ENCODE measurements around the gene SPTAN1. TPM values are rescaled to one million over a fixed set of nuclear protein-coding genes. Genes with fewer than 3 reads are reported as not detected.

Gene SPTAN1
- total RNA-seq, 4 donors from 2014 or later = 223 to 390 (median 286) TPM

GRCh38 chr9:128633601-128634000 lies 81.2 kb downstream of the SPTAN1 start:
- Histone ChIP-seq H3K4me1 (peaks cover 3 to 42% (median 23%) of the 10 kb centered on the region in 3 donors), H3K27ac (peak overlapping the region in 3 of 4 donors; percentile 31 to 95 (median 89))
- 72 to 91% methylated on average over 8 to 10 of the region's 11 CpGs for WGBS, 2 donors (ENCODE audit: low coverage in 1 of 2)

GRCh38 chr9:128634111-128634510 lies 81.7 kb downstream of the SPTAN1 start:
- peaks cover 0 to 63% of the 10 kb centered on the region in 2 donors for H3K36me3 ChIP-seq
- H3K27me3 ChIP-seq = no peaks in the 10 kb centered on the region
- TF ChIP-seq POLR2AphosphoS5 (IDR thresholded peaks at IDR 0.05) = no peak
- TF ChIP-seq, protein P1, sequence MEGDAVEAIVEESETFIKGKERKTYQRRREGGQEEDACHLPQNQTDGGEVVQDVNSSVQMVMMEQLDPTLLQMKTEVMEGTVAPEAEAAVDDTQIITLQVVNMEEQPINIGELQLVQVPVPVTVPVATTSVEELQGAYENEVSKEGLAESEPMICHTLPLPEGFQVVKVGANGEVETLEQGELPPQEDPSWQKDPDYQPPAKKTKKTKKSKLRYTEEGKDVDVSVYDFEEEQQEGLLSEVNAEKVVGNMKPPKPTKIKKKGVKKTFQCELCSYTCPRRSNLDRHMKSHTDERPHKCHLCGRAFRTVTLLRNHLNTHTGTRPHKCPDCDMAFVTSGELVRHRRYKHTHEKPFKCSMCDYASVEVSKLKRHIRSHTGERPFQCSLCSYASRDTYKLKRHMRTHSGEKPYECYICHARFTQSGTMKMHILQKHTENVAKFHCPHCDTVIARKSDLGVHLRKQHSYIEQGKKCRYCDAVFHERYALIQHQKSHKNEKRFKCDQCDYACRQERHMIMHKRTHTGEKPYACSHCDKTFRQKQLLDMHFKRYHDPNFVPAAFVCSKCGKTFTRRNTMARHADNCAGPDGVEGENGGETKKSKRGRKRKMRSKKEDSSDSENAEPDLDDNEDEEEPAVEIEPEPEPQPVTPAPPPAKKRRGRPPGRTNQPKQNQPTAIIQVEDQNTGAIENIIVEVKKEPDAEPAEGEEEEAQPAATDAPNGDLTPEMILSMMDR (IDR thresholded peaks at IDR 0.05) = no peak
- TF ChIP-seq EP300 (IDR thresholded peaks at IDR 0.05) = no peak
- TF ChIP-seq POLR2A (IDR thresholded peaks at IDR 0.05) = no peak
- 80% methylated on average over 1 of the region's 10 CpGs; no CpG with 5 or more reads in 1 of the 2 donors for WGBS, 2 donors (ENCODE audit: low coverage in 1 of 2)
- H3K4me3 ChIP-seq = no peak overlapping the region
- peaks cover 3 to 37% (median 20%) of the 10 kb centered on the region in 3 donors for H3K4me1 ChIP-seq
- peak overlapping the region in 3 of 4 donors; percentile 89 to 95 (median 91) for H3K27ac ChIP-seq
- no peak for ATAC-seq
- no peaks in the 10 kb centered on the region for H3K9me3 ChIP-seq

More at GRCh38 chr9:128633601-128634000, 81.2 kb downstream of the SPTAN1 start:
- no peak for ATAC-seq
- Histone ChIP-seq H3K36me3 (peaks cover 0 to 63% of the 10 kb centered on the region in 2 donors), H3K27me3 (no peaks in the 10 kb centered on the region), H3K4me3 (no peak overlapping the region), H3K9me3 (no peaks in the 10 kb centered on the region)
- TF ChIP-seq POLR2AphosphoS5 (IDR thresholded peaks at IDR 0.05) (no peak), EP300 (IDR thresholded peaks at IDR 0.05) (no peak), POLR2A (IDR thresholded peaks at IDR 0.05) (no peak)
- TF ChIP-seq, protein P1 (IDR thresholded peaks at IDR 0.05) = no peak

GRCh38 chr9:128634651-128635262 lies 82.4 kb downstream of the SPTAN1 start:
- peak overlapping the region; percentile 11 to 95 (median 90) for H3K27ac ChIP-seq
- peak overlapping the region in 1 of 2 donors; percentile 4 for H3K4me3 ChIP-seq
- ATAC-seq = no peak

GRCh38 chr9:128635266-128636023 lies 83.1 kb downstream of the SPTAN1 start:
- peak; percentile 62 for TF ChIP-seq POLR2AphosphoS5 (IDR thresholded peaks at IDR 0.05)
- TF ChIP-seq, protein P1 (IDR thresholded peaks at IDR 0.05) = peak in 3 of 4 experiments; percentile 64 to 89 (median 73)
- no peak for TF ChIP-seq POLR2A (IDR thresholded peaks at IDR 0.05)
- H3K36me3 ChIP-seq = peaks cover 0 to 63% of the 10 kb centered on the region in 2 donors
- H3K4me3 ChIP-seq = peak overlapping the region in 1 of 2 donors; percentile 4
- H3K4me1 ChIP-seq = peaks cover 3 to 29% (median 20%) of the 10 kb centered on the region in 3 donors
- H3K27ac ChIP-seq = peak overlapping the region; percentile 72 to 95 (median 90)
- peak; percentile 98 for ATAC-seq
- no peaks in the 10 kb centered on the region for H3K9me3 ChIP-seq
- WGBS, 2 donors (ENCODE audit: low coverage in 1 of 2) = no CpG with 5 or more reads among the region's 20 CpGs
- H3K27me3 ChIP-seq = no peaks in the 10 kb centered on the region

More at GRCh38 chr9:128634651-128635262, 82.4 kb downstream of the SPTAN1 start:
- 84% methylated on average over 6 of the region's 26 CpGs; no CpG with 5 or more reads in 1 of the 2 donors for WGBS, 2 donors (ENCODE audit: low coverage in 1 of 2)
- Histone ChIP-seq H3K4me1 (peaks cover 3 to 31% (median 20%) of the 10 kb centered on the region in 3 donors), H3K9me3 (no peaks in the 10 kb centered on the region), H3K27me3 (no peaks in the 10 kb centered on the region), H3K36me3 (peaks cover 0 to 63% of the 10 kb centered on the region in 2 donors)
- TF ChIP-seq, protein P1 (IDR thresholded peaks at IDR 0.05) = no peak
- TF ChIP-seq POLR2AphosphoS5 (IDR thresholded peaks at IDR 0.05) (no peak), EP300 (IDR thresholded peaks at IDR 0.05) (no peak), POLR2A (IDR thresholded peaks at IDR 0.05) (no peak)

Data from gastroesophageal sphincter (tissue), 4 donors.